ENCODE measurements around the gene GAS2L2.

GRCh38 chr17:35748979-35749378 is 4.1 kb downstream of the GAS2L2 start:
- TF ChIP-seq CTCF (IDR thresholded peaks at IDR 0.05) (no peak), POLR2A (IDR thresholded peaks at IDR 0.05) (no peak)
